Breast epithelium (tissue), 4 donors: ENCODE results near the gene CBX2. TPM values are rescaled to one million over a fixed set of nuclear protein-coding genes. Genes with fewer than 3 reads are reported as not detected.

Experiments
- DNase-seq, 2 donors: peaks; one replicate each; pipeline ENCODE4 v3.0.0-alpha.2; 2019; ENCODE audit warnings: low spot score in 2 of 2
- H3K27ac ChIP-seq, 2 donors: fragments of 200-600 bp; sonication (generic) in 1 of 2; one replicate each; pipeline ENCODE4 v1.5.1; 2016 to 2019; ENCODE audit warnings: mild to moderate bottlenecking in 1 of 2
- H3K27me3 ChIP-seq, 2 donors: fragments of 200-600 bp; sonication (generic) in 1 of 2; one replicate each; pipeline versions ENCODE4 v1.5.1 to v1.6.0; 2017 to 2019; ENCODE audit warnings: control low read depth in 1 of 2, mild to moderate bottlenecking in 1 of 2
- H3K36me3 ChIP-seq: fragments of 200-600 bp; one replicate; pipeline ENCODE4 v1.5.1; 2019
- H3K4me1 ChIP-seq, 2 donors: fragments of 200-600 bp; sonication (generic); one replicate each; pipeline ENCODE4 v1.5.1; 2016 to 2019; ENCODE audit warnings: control low read depth in 1 of 2
- H3K4me3 ChIP-seq, 3 donors: fragments of 200-600 bp; sonication (generic); 1 replicate in 2 of 3; 2 replicates in 1 of 3; pipeline ENCODE4 v1.5.1; 2016 to 2019; ENCODE audit warnings: mild to moderate bottlenecking in 3 of 3, moderate library complexity in 2 of 3
- H3K9me3 ChIP-seq, 2 donors: fragments of 200-600 bp; sonication (generic) in 1 of 2; one replicate each; pipeline ENCODE4 v1.5.1; 2016 to 2019; ENCODE audit warnings: control low read depth in 1 of 2
- POLR2A ChIP-seq: fragments of 450-650 bp; IDR thresholded peaks from one replicate; pipeline ENCODE4 v1.6.1; 2016; ENCODE audit warnings: antibody characterized with exemption, mild to moderate bottlenecking, moderate library complexity
- POLR2AphosphoS5 ChIP-seq, 3 donors: sonication (generic); formaldehyde crosslinking; IDR thresholded peaks; one replicate each; pipeline ENCODE4 v1.6.1; 2017; ENCODE audit warnings: antibody characterized with exemption in 3 of 3
- intact Hi-C: fragments of 100-400 bp; cut with DNase I; formaldehyde crosslinking; loops from one replicate; pipeline ENCODE4 v1.15.1; 2023; ENCODE audit warnings: low total_unique reads
- total RNA-seq, 3 donors: library from RNA; depleted of rRNA; stranded (reverse); fragments of >200 nt; gene quantifications; one replicate each; pipeline ENCODE4 v1.1.0, GENCODE V29; 2016
- TF ChIP-seq, protein P1 (sequence below), 3 donors: fragments of 450-650 bp; IDR thresholded peaks; one replicate each; pipeline ENCODE4 v1.5.1; 2016 to 2017; ENCODE audit warnings: antibody characterized with exemption in 3 of 3, mild to moderate bottlenecking in 3 of 3, moderate library complexity in 3 of 3

The CBX2 gene
- total RNA-seq, 3 donors from 2014 or later = 1.2 to 2.2 (median 2.0) TPM

DNA sequence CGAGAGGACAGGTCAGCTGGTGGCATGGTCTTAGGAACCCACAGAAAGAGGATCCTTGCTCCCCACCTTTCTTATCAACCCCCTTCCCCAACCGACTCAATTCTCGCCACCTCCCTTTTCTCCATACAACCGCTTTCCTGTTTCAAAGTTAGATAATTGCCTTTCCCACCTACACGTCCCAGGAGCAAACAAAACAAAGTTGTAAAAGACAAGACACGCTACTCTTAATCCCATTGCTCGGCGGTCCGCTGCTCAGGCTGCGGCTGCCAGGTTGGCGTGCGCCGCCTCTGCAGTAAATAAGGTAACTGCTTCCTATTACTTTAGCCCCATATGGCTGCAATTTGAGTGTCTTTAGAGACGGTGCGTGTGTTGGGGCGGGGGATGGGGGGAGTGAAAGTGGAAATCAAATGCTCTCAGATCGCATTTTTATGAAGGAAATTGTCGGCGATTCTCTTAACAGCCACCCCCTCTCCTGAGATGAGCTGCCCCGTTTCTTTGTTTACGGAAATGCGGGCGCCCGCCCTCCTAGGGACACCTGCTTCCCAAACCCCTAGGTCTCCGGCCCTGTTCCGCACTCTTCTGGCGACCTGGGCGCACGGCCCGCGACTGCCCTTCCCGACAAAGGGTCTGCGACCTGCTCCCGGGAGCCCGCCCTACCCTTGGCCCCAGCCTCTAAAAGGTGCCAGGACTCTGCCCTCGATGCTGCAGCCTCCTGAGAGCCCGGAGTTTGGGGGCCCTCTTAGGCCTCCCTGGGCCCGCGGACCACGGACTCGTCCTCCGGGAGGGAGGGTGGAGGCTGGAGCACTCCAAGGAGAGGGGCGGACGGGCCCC is 22.6 kb downstream of the CBX2 start:
- H3K27me3 ChIP-seq = peaks cover 41 to 78% of the 10 kb centered on the region in 2 donors
- intact Hi-C loops = no loop called here
- H3K4me3 ChIP-seq = peak overlapping the region in 2 of 3 donors; percentile 28 to 61
- H3K9me3 ChIP-seq = no peaks in the 10 kb centered on the region
- TF ChIP-seq POLR2A = no peak
- no peak for TF ChIP-seq POLR2AphosphoS5 (IDR thresholded peaks at IDR 0.05)
- TF ChIP-seq, protein P1, sequence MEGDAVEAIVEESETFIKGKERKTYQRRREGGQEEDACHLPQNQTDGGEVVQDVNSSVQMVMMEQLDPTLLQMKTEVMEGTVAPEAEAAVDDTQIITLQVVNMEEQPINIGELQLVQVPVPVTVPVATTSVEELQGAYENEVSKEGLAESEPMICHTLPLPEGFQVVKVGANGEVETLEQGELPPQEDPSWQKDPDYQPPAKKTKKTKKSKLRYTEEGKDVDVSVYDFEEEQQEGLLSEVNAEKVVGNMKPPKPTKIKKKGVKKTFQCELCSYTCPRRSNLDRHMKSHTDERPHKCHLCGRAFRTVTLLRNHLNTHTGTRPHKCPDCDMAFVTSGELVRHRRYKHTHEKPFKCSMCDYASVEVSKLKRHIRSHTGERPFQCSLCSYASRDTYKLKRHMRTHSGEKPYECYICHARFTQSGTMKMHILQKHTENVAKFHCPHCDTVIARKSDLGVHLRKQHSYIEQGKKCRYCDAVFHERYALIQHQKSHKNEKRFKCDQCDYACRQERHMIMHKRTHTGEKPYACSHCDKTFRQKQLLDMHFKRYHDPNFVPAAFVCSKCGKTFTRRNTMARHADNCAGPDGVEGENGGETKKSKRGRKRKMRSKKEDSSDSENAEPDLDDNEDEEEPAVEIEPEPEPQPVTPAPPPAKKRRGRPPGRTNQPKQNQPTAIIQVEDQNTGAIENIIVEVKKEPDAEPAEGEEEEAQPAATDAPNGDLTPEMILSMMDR (IDR thresholded peaks at IDR 0.05) = no peak
- H3K36me3 ChIP-seq = no peaks in the 10 kb centered on the region
- no peak for DNase-seq
- peaks cover 3 to 41% of the 10 kb centered on the region in 2 donors for H3K4me1 ChIP-seq
- peak overlapping the region; percentile 13 to 41 for H3K27ac ChIP-seq

DNA sequence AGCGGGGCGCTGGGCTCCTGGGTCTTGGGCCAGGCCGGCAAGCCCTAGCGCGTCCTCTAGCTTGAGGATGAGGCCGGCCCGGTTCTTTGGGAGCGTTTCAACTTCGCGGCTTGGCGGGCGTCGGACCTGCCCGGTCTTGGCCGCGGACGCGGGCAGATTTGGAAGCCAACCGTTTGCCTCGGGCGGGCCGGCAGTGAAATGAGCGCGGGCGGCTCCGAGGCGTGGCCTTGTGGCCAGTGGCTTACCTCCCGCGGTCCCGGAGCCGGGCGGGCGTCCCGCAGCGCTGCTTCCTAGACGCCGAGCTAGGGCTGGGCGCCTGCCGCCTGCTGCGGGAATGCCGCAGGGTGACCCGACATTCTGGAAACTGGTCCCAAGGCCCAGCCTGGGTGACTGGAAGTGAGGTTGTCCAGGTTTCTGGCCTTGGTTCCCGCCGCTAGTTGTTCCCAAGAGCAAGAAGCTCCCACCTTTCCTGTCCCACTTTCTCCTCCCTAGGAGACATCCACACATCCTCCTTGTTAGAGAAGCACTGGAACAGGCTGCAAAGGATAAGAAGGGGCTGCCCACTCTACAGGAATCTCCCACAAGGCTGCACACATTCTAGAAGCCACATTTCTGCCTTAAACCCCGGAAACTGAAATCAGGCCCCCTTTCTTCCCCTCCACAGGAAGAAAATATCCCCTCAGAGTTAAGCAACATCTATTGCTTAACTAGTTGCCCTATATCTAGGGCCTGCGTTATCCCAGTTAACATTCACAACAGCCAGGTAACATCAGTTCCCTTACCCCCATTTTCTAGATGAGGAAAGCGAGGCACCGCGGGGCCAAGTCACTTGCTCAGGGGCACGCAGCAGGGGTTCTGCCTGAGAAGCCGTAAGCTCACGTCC is 23.4 kb downstream of the CBX2 start:
- DNase-seq = no peak
- H3K4me1 ChIP-seq = peaks cover 1 to 36% of the 10 kb centered on the region in 2 donors
- no peaks in the 10 kb centered on the region for H3K9me3 ChIP-seq
- TF ChIP-seq POLR2A (no peak), POLR2AphosphoS5 (IDR thresholded peaks at IDR 0.05) (no peak)
- TF ChIP-seq, protein P1 (IDR thresholded peaks at IDR 0.05) = no peak
- peaks cover 41 to 86% of the 10 kb centered on the region in 2 donors for H3K27me3 ChIP-seq
- H3K4me3 ChIP-seq = peak overlapping the region in 2 of 3 donors; percentile 28 to 61
- intact Hi-C loops = no loop called here
- H3K27ac ChIP-seq = peak overlapping the region; percentile 13 to 41
- H3K36me3 ChIP-seq = no peaks in the 10 kb centered on the region

DNA sequence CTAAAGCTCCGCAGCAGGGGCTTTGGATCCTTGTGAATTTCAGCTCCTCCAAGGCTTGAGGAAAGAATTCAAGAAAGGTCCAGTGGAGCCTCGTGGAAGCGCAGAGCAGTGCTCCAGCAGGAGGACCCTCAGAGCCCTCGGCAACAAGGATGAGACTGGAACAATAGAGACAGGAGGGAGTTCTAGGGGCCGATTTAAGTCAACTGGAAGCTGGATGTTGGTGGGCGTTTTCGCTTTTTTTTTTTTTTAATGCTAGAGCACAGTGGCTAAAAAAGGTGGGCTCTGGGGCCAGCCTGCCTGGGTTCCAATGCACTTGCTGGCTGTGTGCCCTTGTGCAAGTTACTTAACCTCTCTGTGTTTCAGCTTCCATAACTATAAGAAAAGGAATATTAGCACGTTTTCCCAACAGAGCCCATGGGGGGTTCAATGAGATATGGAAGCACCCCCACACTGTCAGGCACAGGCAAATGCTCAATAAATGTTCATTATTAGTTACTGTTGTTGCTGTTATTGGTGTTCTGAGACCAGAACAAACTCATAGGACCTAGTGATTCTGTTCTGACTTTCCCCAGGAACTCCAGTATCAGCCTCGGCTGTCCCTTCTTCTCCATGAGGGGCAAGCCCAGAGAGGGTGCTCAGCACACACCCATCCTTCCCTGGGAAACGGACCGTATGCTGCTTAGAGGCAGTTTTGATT is 24.2 kb downstream of the CBX2 start:
- intact Hi-C loops = no loop called here

DNA sequence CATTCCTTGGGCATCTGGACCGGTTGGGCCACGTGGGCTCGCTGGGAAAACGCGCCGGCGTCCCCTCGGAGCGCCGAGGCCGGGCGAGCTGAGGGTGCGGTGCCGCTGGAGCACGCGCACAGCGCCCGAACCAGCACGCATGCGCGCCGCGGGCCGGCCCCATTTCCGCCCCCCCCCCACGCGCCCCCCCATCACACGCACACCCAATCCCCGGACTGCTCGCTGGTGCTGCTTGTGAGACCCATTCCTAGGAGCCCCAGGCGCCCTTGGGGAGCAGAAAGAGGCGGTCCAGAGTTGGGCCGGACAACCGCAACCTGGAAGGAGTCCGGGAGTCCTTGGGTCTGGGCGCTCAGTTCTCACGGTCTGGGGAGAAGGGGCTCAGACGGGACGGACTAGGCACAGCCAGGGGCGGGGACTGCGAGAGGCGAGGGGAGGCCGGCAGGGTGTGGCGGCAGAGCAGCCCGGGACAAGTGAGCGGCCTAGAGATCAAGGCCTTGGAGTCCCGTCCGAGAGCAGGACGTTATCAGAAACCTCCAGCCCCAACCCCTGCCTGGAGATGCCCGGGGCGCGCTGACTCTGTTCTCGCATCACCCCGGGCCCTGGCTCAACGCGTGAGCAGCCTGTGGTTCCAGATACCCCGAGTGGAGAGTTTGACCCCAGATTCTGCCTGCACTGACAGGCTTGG is 24.9 kb downstream of the CBX2 start:
- no peak overlapping the region for H3K27ac ChIP-seq
- DNase-seq = no peak
- intact Hi-C loops = no loop called here
- H3K4me1 ChIP-seq = peaks cover 0 to 34% of the 10 kb centered on the region in 2 donors
- H3K9me3 ChIP-seq = no peaks in the 10 kb centered on the region
- TF ChIP-seq, protein P1 (IDR thresholded peaks at IDR 0.05) = no peak
- TF ChIP-seq POLR2AphosphoS5 (IDR thresholded peaks at IDR 0.05) (no peak), POLR2A (no peak)
- peak overlapping the region in 1 of 3 donors; percentile 41 for H3K4me3 ChIP-seq
- peaks cover 43 to 100% of the 10 kb centered on the region in 2 donors for H3K27me3 ChIP-seq
- H3K36me3 ChIP-seq = no peaks in the 10 kb centered on the region

More for the DNA sequence above, 24.2 kb downstream of the CBX2 start:
- Histone ChIP-seq H3K27me3 (peaks cover 41 to 94% of the 10 kb centered on the region in 2 donors), H3K9me3 (no peaks in the 10 kb centered on the region), H3K4me1 (peaks cover 0 to 36% of the 10 kb centered on the region in 2 donors), H3K36me3 (no peaks in the 10 kb centered on the region), H3K4me3 (peak overlapping the region in 1 of 3 donors; percentile 41), H3K27ac (no peak overlapping the region)
- no peak for TF ChIP-seq POLR2A
- TF ChIP-seq POLR2AphosphoS5 (IDR thresholded peaks at IDR 0.05) = no peak
- TF ChIP-seq, protein P1 (IDR thresholded peaks at IDR 0.05) = no peak
- DNase-seq = no peak
